Measurements from ENCODE around the gene URGCP. TPM values are rescaled to one million over a fixed set of nuclear protein-coding genes. Genes with fewer than 3 reads are reported as not detected.
A peak's percentile ranks its signal among the peaks of the same experiment; 100 is the strongest.

URGCP gene
- polyA plus RNA-seq, 1 of the 3 experiments (the other 2 are of a cell fraction) = 22.9 TPM

DNA sequence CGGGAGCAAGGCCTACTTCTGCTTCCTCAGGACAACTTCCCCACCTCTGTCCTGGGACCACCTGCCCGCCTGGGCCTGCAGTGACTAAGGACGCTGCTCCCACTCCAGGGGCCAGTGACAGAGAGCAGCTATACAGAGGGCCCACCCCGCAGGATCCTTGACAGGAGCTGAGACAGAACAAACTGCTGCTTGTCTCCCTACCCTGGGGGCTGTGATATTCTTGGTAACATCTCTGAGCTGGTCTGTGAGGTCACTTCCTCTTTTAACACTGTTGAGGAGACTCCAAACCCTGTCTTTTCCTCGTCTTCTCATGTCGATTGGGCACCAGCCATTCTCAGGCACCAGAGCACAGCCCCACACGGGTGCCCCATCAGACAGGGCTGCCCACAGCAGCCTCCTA is 30.2 kb downstream of the URGCP start (continued):
- TF ChIP-seq, protein P1, sequence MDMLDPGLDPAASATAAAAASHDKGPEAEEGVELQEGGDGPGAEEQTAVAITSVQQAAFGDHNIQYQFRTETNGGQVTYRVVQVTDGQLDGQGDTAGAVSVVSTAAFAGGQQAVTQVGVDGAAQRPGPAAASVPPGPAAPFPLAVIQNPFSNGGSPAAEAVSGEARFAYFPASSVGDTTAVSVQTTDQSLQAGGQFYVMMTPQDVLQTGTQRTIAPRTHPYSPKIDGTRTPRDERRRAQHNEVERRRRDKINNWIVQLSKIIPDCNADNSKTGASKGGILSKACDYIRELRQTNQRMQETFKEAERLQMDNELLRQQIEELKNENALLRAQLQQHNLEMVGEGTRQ (IDR thresholded peaks at IDR 0.05; ENCODE audit: borderline replicate concordance, low read depth, low read length) = no peak
- TF ChIP-seq JUND (IDR thresholded peaks at IDR 0.05) = no peak
- no peak for TF ChIP-seq CHD2 (IDR thresholded peaks at IDR 0.05; ENCODE audit: low read length, partially characterized antibody)
- no peak for TF ChIP-seq TAF1 (IDR thresholded peaks at IDR 0.05; ENCODE audit: borderline replicate concordance, low read depth, low read length)
- TF ChIP-seq, protein P2, sequence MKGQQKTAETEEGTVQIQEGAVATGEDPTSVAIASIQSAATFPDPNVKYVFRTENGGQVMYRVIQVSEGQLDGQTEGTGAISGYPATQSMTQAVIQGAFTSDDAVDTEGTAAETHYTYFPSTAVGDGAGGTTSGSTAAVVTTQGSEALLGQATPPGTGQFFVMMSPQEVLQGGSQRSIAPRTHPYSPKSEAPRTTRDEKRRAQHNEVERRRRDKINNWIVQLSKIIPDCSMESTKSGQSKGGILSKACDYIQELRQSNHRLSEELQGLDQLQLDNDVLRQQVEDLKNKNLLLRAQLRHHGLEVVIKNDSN (IDR thresholded peaks at IDR 0.05; ENCODE audit: borderline replicate concordance, low read depth) = no peak
- no peak for TF ChIP-seq POLR2AphosphoS5 (IDR thresholded peaks at IDR 0.05; ENCODE audit: low read depth, low read length)
- no peak for TF ChIP-seq TCF12 (IDR thresholded peaks at IDR 0.05)

DNA sequence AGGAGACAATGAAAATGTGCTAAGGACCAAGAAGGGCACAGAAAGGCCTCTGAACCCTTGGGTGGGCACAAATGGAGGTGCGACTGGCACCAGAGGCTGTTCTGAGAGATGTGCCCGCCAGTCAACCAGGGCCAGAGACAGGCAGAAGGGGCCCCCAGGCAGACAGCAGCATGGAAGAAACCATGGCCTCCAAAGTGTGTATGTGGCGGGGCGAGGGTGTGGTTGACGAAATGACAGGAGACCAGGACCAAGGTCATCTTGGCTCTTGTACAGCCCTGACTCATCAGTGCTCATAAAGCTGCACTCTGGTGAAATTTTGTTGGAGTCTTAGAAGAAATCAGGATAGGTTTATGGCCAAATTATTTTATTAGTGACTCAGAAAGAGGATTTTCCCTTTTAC is 33.1 kb downstream of the URGCP start:
- Histone ChIP-seq H3K9ac (no peak overlapping the region), H3K9me3 (no peaks in the 10 kb centered on the region), H2AFZ (ENCODE audit: low read depth) (no peak overlapping the region), H3F3A (replicated peaks; ENCODE audit: insufficient read depth) (peaks cover 9% of the 10 kb centered on the region), H3K4me3 (ENCODE audit: low read depth in 2 of 2, low read length in 1 of 2) (no peak overlapping the region), H3K9me2 (no peaks in the 10 kb centered on the region), H3K4me1 (ENCODE audit: control insufficient read depth in 1 of 2, insufficient read depth in 2 of 2, low read depth in 1 of 2, low read length in 1 of 2) (peaks cover 14 to 23% of the 10 kb centered on the region in 2 experiments), H3K4me2 (no peak overlapping the region), H3K36me3 (replicated peaks in 1 of 2; ENCODE audit: control insufficient read depth in 1 of 2, insufficient read depth in 2 of 2, low read length in 1 of 2) (peaks cover 9 to 35% of the 10 kb centered on the region in 2 experiments), H3K27ac (ENCODE audit: low read depth in 2 of 2, low read length in 1 of 2) (peak overlapping the region in 1 of 2 experiments; percentile 17; a peak in 1 of 4 replicates), H4K20me1 (ENCODE audit: insufficient read depth) (no peaks in the 10 kb centered on the region), H3K27me3 (ENCODE audit: insufficient read depth) (no peaks in the 10 kb centered on the region), H3K79me2 (ENCODE audit: insufficient read depth) (peaks cover 12% of the 10 kb centered on the region)
- TF ChIP-seq, protein P1 (IDR thresholded peaks at IDR 0.05; ENCODE audit: borderline replicate concordance, low read depth, low read length) = no peak
- no peak for TF ChIP-seq JUND (IDR thresholded peaks at IDR 0.05)
- TF ChIP-seq RCOR1 (IDR thresholded peaks at IDR 0.05; ENCODE audit: low read length) = no peak
- TF ChIP-seq, protein P3, sequence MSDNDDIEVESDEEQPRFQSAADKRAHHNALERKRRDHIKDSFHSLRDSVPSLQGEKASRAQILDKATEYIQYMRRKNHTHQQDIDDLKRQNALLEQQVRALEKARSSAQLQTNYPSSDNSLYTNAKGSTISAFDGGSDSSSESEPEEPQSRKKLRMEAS (IDR thresholded peaks at IDR 0.05; ENCODE audit: low read depth) = no peak
- no peak for TF ChIP-seq RFX5 (IDR thresholded peaks at IDR 0.05; ENCODE audit: low read length)
- no peak for TF ChIP-seq NRF1 (IDR thresholded peaks at IDR 0.05; ENCODE audit: low read depth, low read length)
- TF ChIP-seq, protein P4, sequence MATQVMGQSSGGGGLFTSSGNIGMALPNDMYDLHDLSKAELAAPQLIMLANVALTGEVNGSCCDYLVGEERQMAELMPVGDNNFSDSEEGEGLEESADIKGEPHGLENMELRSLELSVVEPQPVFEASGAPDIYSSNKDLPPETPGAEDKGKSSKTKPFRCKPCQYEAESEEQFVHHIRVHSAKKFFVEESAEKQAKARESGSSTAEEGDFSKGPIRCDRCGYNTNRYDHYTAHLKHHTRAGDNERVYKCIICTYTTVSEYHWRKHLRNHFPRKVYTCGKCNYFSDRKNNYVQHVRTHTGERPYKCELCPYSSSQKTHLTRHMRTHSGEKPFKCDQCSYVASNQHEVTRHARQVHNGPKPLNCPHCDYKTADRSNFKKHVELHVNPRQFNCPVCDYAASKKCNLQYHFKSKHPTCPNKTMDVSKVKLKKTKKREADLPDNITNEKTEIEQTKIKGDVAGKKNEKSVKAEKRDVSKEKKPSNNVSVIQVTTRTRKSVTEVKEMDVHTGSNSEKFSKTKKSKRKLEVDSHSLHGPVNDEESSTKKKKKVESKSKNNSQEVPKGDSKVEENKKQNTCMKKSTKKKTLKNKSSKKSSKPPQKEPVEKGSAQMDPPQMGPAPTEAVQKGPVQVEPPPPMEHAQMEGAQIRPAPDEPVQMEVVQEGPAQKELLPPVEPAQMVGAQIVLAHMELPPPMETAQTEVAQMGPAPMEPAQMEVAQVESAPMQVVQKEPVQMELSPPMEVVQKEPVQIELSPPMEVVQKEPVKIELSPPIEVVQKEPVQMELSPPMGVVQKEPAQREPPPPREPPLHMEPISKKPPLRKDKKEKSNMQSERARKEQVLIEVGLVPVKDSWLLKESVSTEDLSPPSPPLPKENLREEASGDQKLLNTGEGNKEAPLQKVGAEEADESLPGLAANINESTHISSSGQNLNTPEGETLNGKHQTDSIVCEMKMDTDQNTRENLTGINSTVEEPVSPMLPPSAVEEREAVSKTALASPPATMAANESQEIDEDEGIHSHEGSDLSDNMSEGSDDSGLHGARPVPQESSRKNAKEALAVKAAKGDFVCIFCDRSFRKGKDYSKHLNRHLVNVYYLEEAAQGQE (IDR thresholded peaks at IDR 0.05; ENCODE audit: low read depth, low read length) = no peak
- TF ChIP-seq EZH2phosphoT487 (IDR thresholded peaks at IDR 0.05; ENCODE audit: borderline replicate concordance, low read depth) = no peak
- TF ChIP-seq FOXM1 (IDR thresholded peaks at IDR 0.05; ENCODE audit: low read depth) = no peak
- TF ChIP-seq MXI1 (IDR thresholded peaks at IDR 0.05; ENCODE audit: low read depth, low read length) = no peak
- TF ChIP-seq ELF1 (IDR thresholded peaks at IDR 0.05) = no peak
- no peak for TF ChIP-seq POLR2AphosphoS5 (IDR thresholded peaks at IDR 0.05; ENCODE audit: low read depth, low read length)
- TF ChIP-seq, protein P5, sequence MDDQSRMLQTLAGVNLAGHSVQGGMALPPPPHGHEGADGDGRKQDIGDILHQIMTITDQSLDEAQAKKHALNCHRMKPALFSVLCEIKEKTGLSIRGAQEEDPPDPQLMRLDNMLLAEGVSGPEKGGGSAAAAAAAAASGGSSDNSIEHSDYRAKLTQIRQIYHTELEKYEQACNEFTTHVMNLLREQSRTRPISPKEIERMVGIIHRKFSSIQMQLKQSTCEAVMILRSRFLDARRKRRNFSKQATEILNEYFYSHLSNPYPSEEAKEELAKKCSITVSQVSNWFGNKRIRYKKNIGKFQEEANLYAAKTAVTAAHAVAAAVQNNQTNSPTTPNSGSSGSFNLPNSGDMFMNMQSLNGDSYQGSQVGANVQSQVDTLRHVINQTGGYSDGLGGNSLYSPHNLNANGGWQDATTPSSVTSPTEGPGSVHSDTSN (IDR thresholded peaks at IDR 0.05) = no peak
- TF ChIP-seq NFIC (IDR thresholded peaks at IDR 0.05; ENCODE audit: borderline replicate concordance) = no peak
- no peak for TF ChIP-seq GABPA (IDR thresholded peaks at IDR 0.05; ENCODE audit: low read depth)
- TF ChIP-seq, protein P2 (IDR thresholded peaks at IDR 0.05; ENCODE audit: borderline replicate concordance, low read depth) = no peak
- no peak for TF ChIP-seq SIN3A (IDR thresholded peaks at IDR 0.05; ENCODE audit: borderline replicate concordance, low read depth, low read length)
- no peak for TF ChIP-seq RXRA (IDR thresholded peaks at IDR 0.05; ENCODE audit: borderline replicate concordance, low read depth)
- TF ChIP-seq YY1 (IDR thresholded peaks at IDR 0.05; ENCODE audit: low read depth) = no peak
- no peak for TF ChIP-seq SMC3 (IDR thresholded peaks at IDR 0.05; ENCODE audit: low read depth, low read length)
- ChIA-PET POLR2A (interaction anchor here (0.6 to 0.8 kb wide), 2 partner anchors 23 to 81 kb away, joined by 3 read pairs; no protein-coding TSS in a partner anchor), CTCF (interaction anchor here (1.5 to 2.7 kb wide), 3 partner anchors 34 to 291 kb away, joined by 4 to 11 read pairs (median 6); partner anchors contain the start of gene STK17A)
- WGBS (ENCODE audit: low lambda C conversion rate) = 98% methylated on average over 5 of the region's 5 CpGs
- no peak for DNase-seq

All from SK-N-SH (cell line).